Kidney (tissue), 14 donors: ENCODE data around the gene FAM120A. TPM values are rescaled to one million over a fixed set of nuclear protein-coding genes. Genes with fewer than 3 reads are reported as not detected.

Source experiments
- DNase-seq, 5 donors: peaks; one replicate each; pipeline ENCODE4 v3.0.0-alpha.2; 2013 to 2020
- FAIRE-seq: peaks from 2 replicates; lab custom pipeline; 2012; peaks lifted over from hg19 to GRCh38; lab: Jason Lieb, UNC
- H3K27ac ChIP-seq, 2 donors: one replicate each; pipeline ENCODE4 v1.7.0; 2013; ENCODE audit warnings: low read depth in 2 of 2, low read length in 2 of 2, inconsistent platforms in 1 of 2
- H3K27me3 ChIP-seq: one replicate; pipeline ENCODE4 v1.7.1; 2013; ENCODE audit warnings: low read length, inconsistent platforms; ENCODE audit not compliant: control insufficient read depth, insufficient read depth
- H3K36me3 ChIP-seq, 3 donors: one replicate each; pipeline versions ENCODE4 v1.7.0 to v1.7.1; 2013; ENCODE audit warnings: low read length in 3 of 3, control low read depth in 1 of 3, inconsistent platforms in 1 of 3; ENCODE audit not compliant: insufficient read depth in 3 of 3, control insufficient read depth in 2 of 3
- H3K4me1 ChIP-seq, 3 donors: one replicate each; pipeline versions ENCODE4 v1.7.0 to v1.7.1; 2013; ENCODE audit warnings: low read length in 3 of 3, inconsistent platforms in 1 of 3, low read depth in 1 of 3; ENCODE audit not compliant: control insufficient read depth in 2 of 3, insufficient read depth in 2 of 3
- H3K4me3 ChIP-seq, 3 donors: one replicate each; pipeline versions ENCODE4 v1.7.0 to v1.8.1; 2013; ENCODE audit warnings: low read length in 3 of 3, control low read depth in 1 of 3, inconsistent platforms in 1 of 3
- H3K9ac ChIP-seq, 3 donors: one replicate each; pipeline versions ENCODE4 v1.7.0 to v1.7.1; 2013; ENCODE audit warnings: low read length in 3 of 3, control low read depth in 1 of 3, inconsistent platforms in 1 of 3
- H3K9me3 ChIP-seq, 3 donors: one replicate each; pipeline versions ENCODE4 v1.7.0 to v1.7.1; 2013; ENCODE audit warnings: low read length in 3 of 3, control low read depth in 1 of 3, inconsistent platforms in 1 of 3; ENCODE audit not compliant: control insufficient read depth in 2 of 3, insufficient read depth in 1 of 3
- CTCF ChIP-seq: IDR thresholded peaks from 3 replicates; pipeline ENCODE4 v1.5.1; 2012; ENCODE audit warnings: mild to moderate bottlenecking, moderate library complexity, borderline replicate concordance; ENCODE audit not compliant: insufficient read depth; ENCODE audit errors: extremely low read depth
- intact Hi-C: fragments of 100-400 bp; cut with DNase I; formaldehyde crosslinking; loops from one replicate; pipeline ENCODE4 v1.11.1; 2022
- polyA plus RNA-seq: library from polyadenylated mRNA; stranded (reverse); fragments of 350-450 nt; fragmentation: Illumina TruSeq; extraction: RNeasy Lipid Tissue Mini Kit (QIAGEN cat#74804); gene quantifications from one replicate; pipeline ENCODE4 v1.2.3, GENCODE V29; 2014; ENCODE audit warnings: low read depth, low replicate concordance; ENCODE audit not compliant: insufficient read depth
- total RNA-seq: library from RNA; stranded (reverse); fragmentation: NEBNext Ultra II Directional; extraction: Animal tissue kit (Norgen Biotek cat#: 25700); gene quantifications from one replicate; pipeline ENCODE4 v1.2.1, GENCODE V29; 2021
- donor health status: control.
- donor health status: control.
- donor health status: control.
- donor health status: control.
- donor health status: control.
- donor health status: DM: yes; HTN: yes; CAD: no.
- donor health status: Normal renal cell carcinoma (clear cell type).

The FAM120A gene
- total and polyA plus RNA-seq, 2 donors from 2014 or later: 43.7 to 127 TPM

GRCh38 chr9:93491593-93492232 is 40.2 kb downstream of the FAM120A start:
- Histone ChIP-seq H3K9me3 (no peaks in the 10 kb centered on the region), H3K27me3 (no peaks in the 10 kb centered on the region), H3K4me3 (no peak overlapping the region), H3K27ac (no peak overlapping the region), H3K36me3 (peaks cover 0 to 25% (median 0%) of the 10 kb centered on the region in 3 donors), H3K9ac (no peak overlapping the region), H3K4me1 (peaks cover 0 to 9% (median 0%) of the 10 kb centered on the region in 3 donors)
- FAIRE-seq (no peak), DNase-seq (peak in 2 of 5 donors; percentile 15 to 34)
- TF ChIP-seq CTCF: no peak
- intact Hi-C loops: no loop called here

- no peaks in the 10 kb centered on the region for H3K9me3 ChIP-seq
- peaks cover 0 to 9% (median 0%) of the 10 kb centered on the region in 3 donors for H3K4me1 ChIP-seq
- H3K36me3 ChIP-seq: peaks cover 0 to 31% (median under 1%) of the 10 kb centered on the region in 3 donors
- H3K27me3 ChIP-seq: no peaks in the 10 kb centered on the region
- no peak for FAIRE-seq
- no peak for TF ChIP-seq CTCF
- no peak for DNase-seq
- no peak overlapping the region for H3K4me3 ChIP-seq
- no peak overlapping the region for H3K9ac ChIP-seq
- no peak overlapping the region for H3K27ac ChIP-seq
- intact Hi-C loops: no loop called here
Measured at GRCh38 chr9:93492327-93492726, 40.8 kb downstream of the FAM120A start.

GRCh38 chr9:93493949-93494348 is 42.5 kb downstream of the FAM120A start:
- Histone ChIP-seq H3K4me3 (no peak overlapping the region), H3K9ac (no peak overlapping the region), H3K4me1 (peaks cover 0 to 9% (median 0%) of the 10 kb centered on the region in 3 donors), H3K36me3 (peaks cover 0 to 44% (median 9%) of the 10 kb centered on the region in 3 donors), H3K27me3 (no peaks in the 10 kb centered on the region), H3K9me3 (no peaks in the 10 kb centered on the region), H3K27ac (no peak overlapping the region)
- intact Hi-C loops: no loop called here
- DNase-seq: no peak
- FAIRE-seq: no peak
- no peak for TF ChIP-seq CTCF

GRCh38 chr9:93496285-93496684 is 44.8 kb downstream of the FAM120A start:
- DNase-seq: no peak
- intact Hi-C loops: no loop called here
- Histone ChIP-seq H3K9me3 (no peaks in the 10 kb centered on the region), H3K27ac (no peak overlapping the region), H3K27me3 (no peaks in the 10 kb centered on the region), H3K4me3 (no peak overlapping the region), H3K4me1 (peaks cover 0 to 5% (median 3%) of the 10 kb centered on the region in 3 donors), H3K36me3 (peaks cover 0 to 53% (median 19%) of the 10 kb centered on the region in 3 donors), H3K9ac (no peak overlapping the region)
- FAIRE-seq: no peak
- no peak for TF ChIP-seq CTCF
